ENCODE measurements around the gene SLIT1. TPM values are rescaled to one million over a fixed set of nuclear protein-coding genes. Genes with fewer than 3 reads are reported as not detected.

Gene SLIT1
- total RNA-seq, 1 experiment from 2014 or later, result 0.41 TPM

- Mint-ChIP-seq H3K27ac (ENCODE audit: unreplicated experiment) (no peak overlapping the region), H3K9me3 (ENCODE audit: unreplicated experiment) (no peaks in the 10 kb centered on the region), H3K4me1 (ENCODE audit: low read depth, unreplicated experiment) (no peaks in the 10 kb centered on the region), H3K4me3 (ENCODE audit: unreplicated experiment) (no peak overlapping the region), H3K36me3 (ENCODE audit: insufficient read depth, unreplicated experiment) (no peaks in the 10 kb centered on the region), H3K27me3 (ENCODE audit: insufficient read depth, unreplicated experiment) (peaks cover 9% of the 10 kb centered on the region)
- DNase-seq, result no peak
- intact Hi-C loops (cut with micrococcal nuclease; ENCODE audit: unreplicated experiment), result no loop called here
- Histone ChIP-seq H3K36me3 (ENCODE audit: control insufficient read depth, insufficient read depth, low read length) (no peaks in the 10 kb centered on the region), H3K9me3 (no peaks in the 10 kb centered on the region), H3K4me3 (ENCODE audit: low read depth, low read length) (no peak overlapping the region), H3K27me3 (replicated peaks; ENCODE audit: control insufficient read depth, insufficient read depth, low read length) (peaks cover 2% of the 10 kb centered on the region), H3K4me1 (no peaks in the 10 kb centered on the region)
- CTCF ChIA-PET, result no interaction called here
- POLR2A ChIA-PET, result no interaction called here
- BruUV-seq (replicated peaks), result no TSS peak
- TF ChIP-seq CTCF (IDR thresholded peaks at IDR 0.05; ENCODE audit: insufficient read depth in 1 of 2, low read depth in 1 of 2, low read length in 1 of 2, severe bottlenecking in 1 of 2, unreplicated experiment in 1 of 2), result no peak
Observed at GRCh38 chr10:97078938-97079445, 106.8 kb downstream of the SLIT1 start.

- Histone ChIP-seq H3K36me3 (ENCODE audit: control insufficient read depth, insufficient read depth, low read length) (no peaks in the 10 kb centered on the region), H3K9me3 (no peaks in the 10 kb centered on the region), H3K27me3 (replicated peaks; ENCODE audit: control insufficient read depth, insufficient read depth, low read length) (peaks cover 2% of the 10 kb centered on the region), H3K4me3 (ENCODE audit: low read depth, low read length) (no peak overlapping the region), H3K4me1 (no peaks in the 10 kb centered on the region)
- no peak for DNase-seq
- Mint-ChIP-seq H3K9me3 (ENCODE audit: unreplicated experiment) (no peaks in the 10 kb centered on the region), H3K27ac (ENCODE audit: unreplicated experiment) (no peak overlapping the region), H3K27me3 (ENCODE audit: insufficient read depth, unreplicated experiment) (peaks cover 13% of the 10 kb centered on the region), H3K4me1 (ENCODE audit: low read depth, unreplicated experiment) (no peaks in the 10 kb centered on the region), H3K4me3 (ENCODE audit: unreplicated experiment) (no peak overlapping the region), H3K36me3 (ENCODE audit: insufficient read depth, unreplicated experiment) (no peaks in the 10 kb centered on the region)
- TF ChIP-seq CTCF (IDR thresholded peaks at IDR 0.05; ENCODE audit: insufficient read depth in 1 of 2, low read depth in 1 of 2, low read length in 1 of 2, severe bottlenecking in 1 of 2, unreplicated experiment in 1 of 2), result no peak
- POLR2A ChIA-PET, result no interaction called here
- no TSS peak for BruUV-seq (replicated peaks)
- intact Hi-C loops (cut with micrococcal nuclease; ENCODE audit: unreplicated experiment), result no loop called here
- CTCF ChIA-PET, result no interaction called here
Observed at GRCh38 chr10:97078261-97078937, 107.4 kb downstream of the SLIT1 start.

GRCh38 chr10:97076781-97077180, 109.0 kb downstream of the SLIT1 start:
- POLR2A ChIA-PET, result no interaction called here
- Mint-ChIP-seq H3K9me3 (ENCODE audit: unreplicated experiment) (no peaks in the 10 kb centered on the region), H3K36me3 (ENCODE audit: insufficient read depth, unreplicated experiment) (no peaks in the 10 kb centered on the region), H3K27ac (ENCODE audit: unreplicated experiment) (no peak overlapping the region), H3K27me3 (ENCODE audit: insufficient read depth, unreplicated experiment) (peaks cover 13% of the 10 kb centered on the region), H3K4me3 (ENCODE audit: unreplicated experiment) (no peak overlapping the region), H3K4me1 (ENCODE audit: low read depth, unreplicated experiment) (no peaks in the 10 kb centered on the region)
- no peak for TF ChIP-seq CTCF (IDR thresholded peaks at IDR 0.05; ENCODE audit: insufficient read depth in 1 of 2, low read depth in 1 of 2, low read length in 1 of 2, severe bottlenecking in 1 of 2, unreplicated experiment in 1 of 2)
- CTCF ChIA-PET, result no interaction called here
- Histone ChIP-seq H3K4me3 (ENCODE audit: low read depth, low read length) (no peak overlapping the region), H3K36me3 (ENCODE audit: control insufficient read depth, insufficient read depth, low read length) (no peaks in the 10 kb centered on the region), H3K27me3 (replicated peaks; ENCODE audit: control insufficient read depth, insufficient read depth, low read length) (peaks cover 2% of the 10 kb centered on the region), H3K4me1 (no peaks in the 10 kb centered on the region), H3K9me3 (no peaks in the 10 kb centered on the region)
- DNase-seq, result no peak
- no TSS peak for BruUV-seq (replicated peaks)
- intact Hi-C loops (cut with micrococcal nuclease; ENCODE audit: unreplicated experiment), result no loop called here

All from Caco-2 (cell line).